GM21717 (cell line): Measurements from ENCODE around the gene FHAD1.
"Not testable (repeated sequence)": the region's sequence is repeated elsewhere in the genome, so short reads cannot be mapped to it uniquely, and the experiment has no call there.

ENCODE experiments used
- ATAC-seq: cut with Tn5 transposase; IDR thresholded peaks from one replicate; pipeline ENCODE4 v1.9.1; 2021; ENCODE audit warnings: mild to moderate bottlenecking, moderate library complexity; ENCODE audit not compliant: unreplicated experiment

Gene FHAD1

GRCh38 chr1:15275921-15276683, 29.1 kb downstream of the FHAD1 start:
- no peak for ATAC-seq

DNA sequence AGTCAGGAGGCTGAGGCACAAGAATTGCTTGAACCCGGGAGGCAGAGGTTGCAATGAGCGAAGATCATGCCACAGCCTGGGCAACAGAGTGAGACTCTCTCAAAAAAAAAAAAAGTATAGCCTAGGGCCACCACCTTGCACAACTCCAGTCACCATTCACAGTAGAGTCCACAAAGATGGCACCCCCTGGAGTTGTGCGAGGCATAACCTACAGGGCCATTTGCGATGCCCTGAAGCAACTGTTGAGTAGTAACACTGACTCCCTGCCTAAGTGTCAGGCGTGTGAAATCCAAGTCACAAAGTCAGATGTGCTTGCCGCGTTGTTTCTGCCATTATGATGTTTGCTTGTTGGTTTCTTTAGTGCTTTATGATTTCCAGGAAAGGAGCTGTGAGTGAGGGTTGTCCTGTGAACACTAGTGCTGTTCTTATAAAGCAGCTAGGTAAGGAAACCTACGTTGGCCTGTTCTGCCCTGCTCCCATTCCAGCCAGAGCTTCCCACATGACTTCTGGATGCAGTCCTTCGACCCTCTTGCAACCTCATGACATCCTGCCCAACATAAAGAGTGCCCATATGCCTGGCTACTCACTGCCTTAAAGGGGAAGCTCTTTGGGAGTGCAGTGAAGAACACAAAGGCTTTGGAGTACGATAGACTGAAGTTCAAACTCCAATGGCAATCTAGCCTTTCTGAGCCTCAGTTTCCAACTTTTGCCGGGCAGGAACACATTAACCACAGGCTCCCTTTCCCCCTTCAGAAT, 29.8 kb downstream of the FHAD1 start:
- ATAC-seq: no peak

DNA sequence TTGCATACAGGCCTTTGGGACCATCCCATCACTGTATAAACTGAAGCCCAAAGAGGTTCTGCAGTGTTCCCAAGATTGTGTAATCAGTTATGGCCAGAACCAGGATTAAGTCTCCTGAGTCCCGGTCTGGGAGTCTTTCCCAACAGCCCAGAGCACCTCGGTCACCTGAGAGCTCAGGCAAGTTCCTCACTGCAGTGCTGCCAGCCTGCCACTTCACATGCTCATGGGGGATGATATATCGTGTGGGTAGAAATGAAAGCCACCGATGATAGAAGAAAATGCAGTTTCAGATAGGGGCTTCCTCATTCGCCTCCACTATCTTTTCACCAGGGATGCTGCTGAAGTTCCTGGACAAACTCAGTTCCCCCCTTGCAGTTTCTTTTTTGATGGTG, 30.4 kb downstream of the FHAD1 start:
- no peak for ATAC-seq

- ATAC-seq: no peak
These were observed 30.9 kb downstream of the FHAD1 start for GRCh38 chr1:15277933-15278332.

GRCh38 chr1:15279576-15280230, 32.7 kb downstream of the FHAD1 start:
- ATAC-seq: no peak

- ATAC-seq: no peak
These were observed 33.4 kb downstream of the FHAD1 start for GRCh38 chr1:15280416-15280815.

GRCh38 chr1:15282038-15282437, 35.0 kb downstream of the FHAD1 start:
- no peak for ATAC-seq

DNA sequence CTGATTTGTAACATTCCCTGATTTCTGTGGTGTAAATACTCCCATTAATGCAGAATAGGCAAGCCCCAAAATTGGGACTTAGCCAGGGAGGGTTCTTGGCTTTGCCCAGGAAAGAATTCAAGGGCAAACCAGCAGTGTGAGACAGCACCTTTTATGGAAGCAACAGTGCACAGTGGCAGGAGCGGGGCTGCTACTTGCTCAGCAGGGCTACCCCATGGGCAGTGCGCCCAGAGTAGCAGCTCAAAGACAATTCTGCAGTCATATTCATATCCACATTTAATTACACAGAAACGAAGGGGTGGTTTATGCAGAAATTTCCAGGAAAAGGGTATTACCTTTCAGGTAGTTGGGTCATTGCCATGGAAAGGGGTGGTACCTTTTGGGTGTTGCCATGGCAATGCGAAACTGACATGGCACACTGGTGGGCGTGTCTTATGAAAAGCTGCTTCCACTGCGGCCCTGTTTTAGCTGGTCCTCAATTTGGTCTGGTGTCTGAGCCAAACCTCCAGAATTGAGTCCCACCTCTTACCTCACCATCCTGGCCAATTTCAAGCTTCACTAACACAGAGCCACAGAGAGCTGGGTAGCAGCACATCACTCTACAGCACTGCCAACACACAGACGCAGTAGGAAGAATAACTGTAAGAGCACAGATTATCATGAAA, 35.9 kb downstream of the FHAD1 start:
- no peak for ATAC-seq

DNA sequence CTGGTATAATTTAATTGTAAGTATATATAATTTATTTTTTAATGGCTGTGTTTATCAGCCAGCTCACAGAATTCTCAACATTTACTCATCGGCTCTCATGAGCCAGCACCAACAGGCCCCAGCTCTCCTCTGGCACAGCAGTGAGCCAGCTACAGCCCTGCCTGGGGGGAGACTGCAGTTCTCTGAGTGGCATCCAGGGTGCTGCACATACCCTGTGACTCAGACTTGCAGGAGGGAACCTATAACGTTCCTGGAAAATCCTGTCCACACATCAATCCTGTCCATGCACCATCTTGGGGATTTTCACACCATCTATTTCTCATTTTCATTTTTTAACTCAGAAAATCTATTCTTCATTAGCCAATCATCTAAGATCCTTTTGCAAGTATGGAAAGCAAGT, 36.5 kb downstream of the FHAD1 start:
- no peak for ATAC-seq

- ATAC-seq: no peak
These were observed 39.4 kb downstream of the FHAD1 start for GRCh38 chr1:15286452-15286851.

DNA sequence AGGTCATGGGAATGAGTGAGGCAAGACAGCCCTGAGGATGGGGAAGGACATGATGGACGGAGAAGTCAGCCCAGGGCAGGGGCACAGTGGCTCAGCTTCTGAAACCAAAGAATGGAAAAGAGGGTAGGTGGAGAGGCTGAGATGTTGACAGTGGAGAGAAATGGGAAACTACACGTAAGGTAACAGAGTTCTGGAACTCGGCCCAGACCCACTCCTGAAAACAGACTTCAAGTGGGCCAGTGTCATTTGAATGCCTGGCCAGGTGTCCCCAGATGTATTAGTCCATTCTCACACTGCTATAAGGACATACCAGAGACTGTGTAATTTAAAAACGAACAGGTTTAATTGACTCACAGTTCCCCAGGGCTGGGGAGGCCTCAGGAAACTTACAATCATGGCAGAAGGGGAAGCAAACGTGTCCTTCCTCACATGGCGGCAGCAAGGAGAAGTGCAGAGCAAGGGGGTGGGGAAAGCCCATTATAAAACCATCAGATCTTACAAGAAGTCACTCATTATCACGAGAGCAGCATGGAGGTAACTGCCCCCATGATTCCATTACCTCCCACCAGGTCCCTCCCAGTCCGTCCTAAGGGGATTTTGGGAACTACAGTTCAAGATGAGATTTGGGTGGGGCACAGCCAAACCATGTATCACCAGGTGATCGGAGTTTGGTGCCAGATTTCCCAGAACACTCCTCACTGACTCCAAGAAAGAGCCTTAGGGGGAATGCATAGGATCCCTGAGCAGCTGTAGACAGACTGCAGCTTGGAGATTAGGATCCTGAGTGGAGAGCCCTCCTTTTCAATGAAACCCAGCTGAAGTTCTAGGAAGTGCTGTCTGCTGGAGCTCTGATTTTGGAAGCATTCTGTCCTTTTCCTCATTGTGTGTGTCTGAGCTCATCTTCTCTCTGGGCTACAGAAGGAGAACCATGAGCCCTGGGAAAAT, 40.3 kb downstream of the FHAD1 start:
- no peak for ATAC-seq

- no peak for ATAC-seq
These were observed 41.3 kb downstream of the FHAD1 start for GRCh38 chr1:15288173-15288926.

DNA sequence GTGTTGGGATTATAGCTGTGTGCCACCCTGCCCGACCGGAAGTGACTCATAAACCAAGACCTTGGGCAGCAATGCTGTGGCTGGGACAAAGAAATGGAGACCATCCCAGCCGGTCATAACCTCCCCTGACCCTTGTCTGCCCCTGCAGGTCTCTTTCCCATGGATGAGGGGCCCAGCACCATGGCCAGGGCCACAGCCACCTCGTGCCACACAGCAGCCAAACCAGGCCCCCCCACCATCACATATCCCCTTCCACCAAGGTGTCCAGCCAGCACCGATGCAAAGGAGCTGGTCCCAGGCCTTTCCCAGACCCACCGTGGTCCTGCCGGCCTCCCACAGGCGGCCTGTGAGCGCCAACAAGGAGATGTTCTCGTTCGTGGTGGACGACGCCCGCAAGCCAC, 42.2 kb downstream of the FHAD1 start:
- ATAC-seq: no peak

DNA sequence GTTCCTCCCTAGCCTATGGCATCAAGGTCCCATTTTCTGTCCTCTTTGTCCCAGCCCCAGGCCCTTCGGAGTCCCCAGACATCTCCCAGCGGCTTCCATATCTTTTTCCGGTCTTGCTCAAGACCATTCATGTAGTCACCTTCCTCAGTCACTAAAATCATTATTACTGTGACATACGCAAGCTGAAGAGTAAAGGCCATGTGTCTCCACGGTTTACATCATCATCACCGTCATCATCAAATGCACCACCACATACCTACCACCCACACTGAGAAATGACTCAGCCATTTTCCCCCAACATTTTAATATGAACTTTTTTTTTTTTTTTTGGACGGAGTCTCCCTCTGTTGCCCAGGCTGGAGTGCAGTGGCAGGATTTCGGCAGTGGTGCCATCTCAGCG, 43.4 kb downstream of the FHAD1 start:
- ATAC-seq: no peak

GRCh38 chr1:15295696-15296095, 48.7 kb downstream of the FHAD1 start:
- ATAC-seq: no peak

- no peak for ATAC-seq
These were observed 49.7 kb downstream of the FHAD1 start for GRCh38 chr1:15296585-15297321.

DNA sequence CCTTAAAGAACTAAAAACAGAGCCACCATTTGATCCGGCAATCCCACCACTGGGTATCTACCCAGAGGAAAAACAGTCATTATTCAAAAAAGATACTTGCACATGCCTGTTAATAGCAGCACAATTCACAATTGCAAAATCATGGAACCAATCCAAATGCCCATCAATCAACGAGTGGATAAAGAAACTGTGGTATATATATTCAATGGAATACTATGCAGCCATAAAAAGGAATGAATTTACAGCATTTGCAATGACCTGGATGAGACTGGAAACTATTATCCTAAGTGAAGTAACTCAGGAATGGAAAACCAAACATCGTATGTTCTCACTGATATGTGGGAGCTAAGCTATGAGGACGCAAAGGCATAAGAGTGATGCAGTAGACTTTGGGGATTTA, 51.0 kb downstream of the FHAD1 start:
- ATAC-seq: not testable (repeated sequence)

DNA sequence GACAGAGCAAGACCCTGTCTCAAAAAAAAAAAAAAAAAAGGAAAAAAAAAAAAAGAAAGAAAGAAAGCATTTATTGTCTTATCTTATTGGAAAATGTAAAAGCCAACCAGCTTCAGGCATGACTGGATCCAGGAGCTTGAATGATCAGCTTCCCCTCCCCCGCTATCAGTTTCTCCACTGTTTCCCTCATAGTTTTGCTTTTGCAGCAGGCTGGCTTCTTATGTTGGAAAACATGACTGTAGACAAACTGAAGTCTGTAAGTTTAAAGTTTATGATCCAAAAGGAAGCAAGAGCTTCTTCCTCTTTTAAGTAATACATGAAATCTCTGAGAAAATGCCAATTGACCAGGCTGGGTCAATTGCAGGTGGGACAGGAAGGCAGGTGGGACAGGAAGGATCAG, 52.2 kb downstream of the FHAD1 start:
- ATAC-seq: no peak

- no peak for ATAC-seq
These were observed 52.8 kb downstream of the FHAD1 start for GRCh38 chr1:15299806-15300205.
